Endothelial cell of umbilical vein (primary cell): ENCODE data around the gene SLC35A3. TPM values are rescaled to one million over a fixed set of nuclear protein-coding genes. Genes with fewer than 3 reads are reported as not detected.

Experiments
- BruUV-seq: library from RNA; stranded (reverse); fragments of 400-500 nt; replicated peaks from 2 replicates; lab custom pipeline; 2021; lab: Mats Ljungman, UMichigan
- CTCF ChIA-PET: fragments of 300-600, 350-600 bp; sonication (Branson Sonifier 250); formaldehyde crosslinking; loops from one replicate; lab custom pipeline; 2021; ENCODE audit warnings: antibody characterized with exemption, inconsistent platforms; lab: Charles Lee
- POLR2A ChIA-PET: fragments of 300-600, 350-600 bp; sonication (Branson Sonifier 250); formaldehyde crosslinking; loops from one replicate; lab custom pipeline; 2021; ENCODE audit warnings: antibody characterized with exemption, inconsistent platforms; lab: Charles Lee
- DNase-seq: peaks from one replicate; pipeline ENCODE4 v3.0.0-alpha.2; 2011; ENCODE audit warnings: low read depth, low spot score
- FAIRE-seq: peaks from 2 replicates; lab custom pipeline; 2011; peaks lifted over from hg19 to GRCh38; lab: Jason Lieb, UNC
- H2AFZ ChIP-seq: 2 replicates; pipeline ENCODE4 v1.6.0; 2012; ENCODE audit warnings: low read depth, low read length, control low read depth, inconsistent platforms
- H3K27ac ChIP-seq: 2 replicates; pipeline ENCODE4 v1.5.1; 2011; ENCODE audit warnings: low read depth, mild to moderate bottlenecking, control low read depth, low read length, moderate library complexity; ENCODE audit not compliant: insufficient read depth
- H3K27me3 ChIP-seq, 2 experiments: 2 replicates each; pipeline versions ENCODE4 v1.6.0 to v1.6.1; 2011; ENCODE audit warnings: low read length in 2 of 2, mixed read lengths in 1 of 2; ENCODE audit not compliant: control insufficient read depth in 2 of 2, insufficient read depth in 2 of 2
- H3K36me3 ChIP-seq, 2 experiments: 2 replicates in 1 of 2; 3 replicates in 1 of 2; pipeline ENCODE4 v1.5.1; 2011; ENCODE audit warnings: low read length in 2 of 2, mild to moderate bottlenecking in 1 of 2, moderate library complexity in 1 of 2; ENCODE audit not compliant: control insufficient read depth in 2 of 2, insufficient read depth in 2 of 2; ENCODE audit errors: extremely low read depth in 1 of 2
- H3K4me1 ChIP-seq: 3 replicates; pipeline ENCODE4 v1.5.1; 2011; ENCODE audit warnings: mild to moderate bottlenecking, low read length; ENCODE audit not compliant: control insufficient read depth, insufficient read depth; ENCODE audit errors: extremely low read depth
- H3K4me2 ChIP-seq: 2 replicates; pipeline ENCODE4 v1.6.1; 2011; ENCODE audit warnings: low read length, control low read depth, mixed read lengths; ENCODE audit not compliant: insufficient read depth
- H3K4me3 ChIP-seq, 3 experiments: fragments of 200-600 bp in 1 of 3; sonication (generic), shearing (Covaris generic) in 1 of 3; replicated peaks in 1 of 3; 2 replicates each; pipeline ENCODE4 v1.5.1; 2011 to 2016; ENCODE audit warnings: control low read depth in 3 of 3, low read length in 3 of 3, mild to moderate bottlenecking in 2 of 3, inconsistent platforms in 1 of 3, low read depth in 1 of 3, moderate library complexity in 1 of 3; ENCODE audit not compliant: insufficient read depth in 1 of 3
- H3K79me2 ChIP-seq: 2 replicates; pipeline ENCODE4 v1.6.0; 2012; ENCODE audit warnings: low read length, inconsistent platforms; ENCODE audit not compliant: control insufficient read depth, insufficient read depth
- H3K9ac ChIP-seq: replicated peaks from 2 replicates; pipeline ENCODE3; 2011; ENCODE audit warnings: low read length, control low read depth; ENCODE audit not compliant: insufficient read depth; ENCODE audit errors: extremely low read depth
- H3K9me1 ChIP-seq: replicated peaks from 3 replicates; pipeline ENCODE4 v1.6.0; 2011; ENCODE audit warnings: mild to moderate bottlenecking, low read length; ENCODE audit not compliant: control insufficient read depth, insufficient read depth; ENCODE audit errors: extremely low read depth
- H3K9me3 ChIP-seq: replicated peaks from 2 replicates; pipeline ENCODE4 v1.5.1; 2012; ENCODE audit warnings: low read length, inconsistent platforms; ENCODE audit not compliant: control insufficient read depth, insufficient read depth
- H4K20me1 ChIP-seq: replicated peaks from 2 replicates; pipeline ENCODE3; 2011; ENCODE audit warnings: mild to moderate bottlenecking, low read length; ENCODE audit not compliant: control insufficient read depth, insufficient read depth; ENCODE audit errors: extremely low read depth
- EZH2 ChIP-seq: IDR thresholded peaks from 2 replicates; pipeline ENCODE4 v1.6.1; 2012; ENCODE audit warnings: borderline replicate concordance, low read depth, mild to moderate bottlenecking, moderate library complexity, low read length, inconsistent platforms; ENCODE audit not compliant: severe bottlenecking
- FOS ChIP-seq: IDR thresholded peaks from 2 replicates; pipeline ENCODE4 v1.6.1; 2011; ENCODE audit warnings: mild to moderate bottlenecking, low read length, moderate library complexity, borderline replicate concordance; ENCODE audit not compliant: insufficient read depth
- GATA2 ChIP-seq: IDR thresholded peaks from 2 replicates; pipeline ENCODE4 v1.7.0; 2011; ENCODE audit warnings: low read depth, mild to moderate bottlenecking, moderate library complexity, mixed read lengths, low read length; ENCODE audit not compliant: insufficient read length, insufficient read depth
- JUN ChIP-seq: IDR thresholded peaks from 2 replicates; pipeline ENCODE4 v1.6.1; 2011; ENCODE audit warnings: borderline replicate concordance, low read depth; ENCODE audit not compliant: insufficient read length, insufficient read depth
- MYC ChIP-seq: IDR thresholded peaks from one replicate; pipeline ENCODE4 v1.6.1; 2011; ENCODE audit warnings: mild to moderate bottlenecking, low read depth, low read length
- POLR2A ChIP-seq: IDR thresholded peaks from 2 replicates; pipeline ENCODE4 v1.6.1; 2012; ENCODE audit warnings: low read depth, mild to moderate bottlenecking, control low read depth, low read length
- POLR2AphosphoS5 ChIP-seq: IDR thresholded peaks from 2 replicates; pipeline ENCODE4 v1.6.1; 2012; ENCODE audit warnings: low read depth, mild to moderate bottlenecking, control low read depth, low read length, moderate library complexity; ENCODE audit not compliant: insufficient read depth
- dilution Hi-C: fragments of 300-500 bp; cut with MboI; formaldehyde crosslinking; loops from one replicate; pipeline ENCODE4 v1.15.0; 2019; ENCODE audit warnings: low sequenced_read_pairs; ENCODE audit not compliant: extremely low pct_ligation_motif_present
- intact Hi-C: fragments of 100-400 bp; cut with micrococcal nuclease; formaldehyde crosslinking; loops from one replicate; pipeline ENCODE4 v1.10.0; 2022
- polyA plus RNA-seq, 4 experiments: library from polyadenylated mRNA; depleted of rRNA in 3 of 4; stranded (reverse) in 3 of 4; unstranded in 1 of 4; fragments of >200 nt; gene quantifications; 2 replicates each; pipeline versions ENCODE4 v1.2.1 to v1.2.3, GENCODE V29; 2011 to 2012; ENCODE audit warnings: missing spikeins in 1 of 4
- total RNA-seq: library from RNA; stranded (reverse); gene quantifications from 2 replicates; pipeline ENCODE4 v1.2.3, GENCODE V29; 2021
- TF ChIP-seq, protein P1 (sequence below), 2 donors: IDR thresholded peaks; 1 replicate in 1 of 2; 2 replicates in 1 of 2; pipeline ENCODE4 v1.5.1; 2011; ENCODE audit warnings: low read length in 2 of 2, mild to moderate bottlenecking in 2 of 2, moderate library complexity in 2 of 2, control low read depth in 1 of 2, inconsistent platforms in 1 of 2, low read depth in 1 of 2; ENCODE audit not compliant: insufficient read depth in 1 of 2; ENCODE audit errors: extremely low read depth in 1 of 2
- TF ChIP-seq, protein P2 (sequence below): IDR thresholded peaks from 2 replicates; pipeline ENCODE4 v1.6.1; 2011; ENCODE audit not compliant: insufficient read depth, insufficient read length

SLC35A3 gene
- total and polyA plus RNA-seq, 2 donors (not counting 3 experiments of a cell fraction or from before 2014, with no cell fraction given) = 3.6 to 19.0 TPM

DNA sequence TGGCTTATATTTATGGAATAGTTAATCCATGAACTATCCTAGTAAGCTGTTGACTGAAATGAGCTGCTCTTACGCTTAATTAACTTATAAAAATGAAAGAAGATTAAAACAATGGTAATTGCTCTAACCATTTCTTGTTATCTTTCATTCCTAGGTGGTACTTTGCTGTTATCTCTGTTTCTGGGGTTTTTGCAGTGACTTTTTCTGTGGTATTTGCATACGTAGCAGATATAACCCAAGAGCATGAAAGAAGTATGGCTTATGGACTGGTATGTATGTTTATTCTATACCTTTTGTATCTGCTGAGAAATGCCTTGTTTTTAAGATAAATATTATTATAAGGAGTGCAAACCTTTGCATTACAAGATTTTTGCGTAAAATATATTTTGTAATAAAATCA, 91.9 kb downstream of the SLC35A3 start:
- peaks cover 15% of the 10 kb centered on the region for H3K79me2 ChIP-seq
- H3K27ac ChIP-seq = no peak overlapping the region
- intact Hi-C loops = no loop called here
- no peak overlapping the region for H3K9ac ChIP-seq
- no peaks in the 10 kb centered on the region for H3K9me1 ChIP-seq
- no peaks in the 10 kb centered on the region for H3K27me3 ChIP-seq
- ChIA-PET POLR2A (no interaction called here), CTCF (interaction anchor here (0.6 kb wide), 1 partner anchor 134 kb away, joined by 3 read pairs; no protein-coding TSS in a partner anchor)
- no TSS peak for BruUV-seq
- dilution Hi-C loops = no loop called here
- H2AFZ ChIP-seq = no peak overlapping the region
- DNase-seq = no peak
- no peak for FAIRE-seq
- no peaks in the 10 kb centered on the region for H4K20me1 ChIP-seq
- no peak overlapping the region for H3K4me3 ChIP-seq
- TF ChIP-seq, protein P1, sequence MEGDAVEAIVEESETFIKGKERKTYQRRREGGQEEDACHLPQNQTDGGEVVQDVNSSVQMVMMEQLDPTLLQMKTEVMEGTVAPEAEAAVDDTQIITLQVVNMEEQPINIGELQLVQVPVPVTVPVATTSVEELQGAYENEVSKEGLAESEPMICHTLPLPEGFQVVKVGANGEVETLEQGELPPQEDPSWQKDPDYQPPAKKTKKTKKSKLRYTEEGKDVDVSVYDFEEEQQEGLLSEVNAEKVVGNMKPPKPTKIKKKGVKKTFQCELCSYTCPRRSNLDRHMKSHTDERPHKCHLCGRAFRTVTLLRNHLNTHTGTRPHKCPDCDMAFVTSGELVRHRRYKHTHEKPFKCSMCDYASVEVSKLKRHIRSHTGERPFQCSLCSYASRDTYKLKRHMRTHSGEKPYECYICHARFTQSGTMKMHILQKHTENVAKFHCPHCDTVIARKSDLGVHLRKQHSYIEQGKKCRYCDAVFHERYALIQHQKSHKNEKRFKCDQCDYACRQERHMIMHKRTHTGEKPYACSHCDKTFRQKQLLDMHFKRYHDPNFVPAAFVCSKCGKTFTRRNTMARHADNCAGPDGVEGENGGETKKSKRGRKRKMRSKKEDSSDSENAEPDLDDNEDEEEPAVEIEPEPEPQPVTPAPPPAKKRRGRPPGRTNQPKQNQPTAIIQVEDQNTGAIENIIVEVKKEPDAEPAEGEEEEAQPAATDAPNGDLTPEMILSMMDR (IDR thresholded peaks at IDR 0.05; ENCODE audit: extremely low read depth in 1 of 2, insufficient read depth in 1 of 2, low read depth in 1 of 2, low read length in 2 of 2) = no peak
- no peak for TF ChIP-seq MYC
- TF ChIP-seq EZH2 = no peak
- no peak for TF ChIP-seq GATA2
- TF ChIP-seq JUN = no peak
- no peak for TF ChIP-seq POLR2AphosphoS5
- no peak for TF ChIP-seq FOS
- TF ChIP-seq, protein P2, sequence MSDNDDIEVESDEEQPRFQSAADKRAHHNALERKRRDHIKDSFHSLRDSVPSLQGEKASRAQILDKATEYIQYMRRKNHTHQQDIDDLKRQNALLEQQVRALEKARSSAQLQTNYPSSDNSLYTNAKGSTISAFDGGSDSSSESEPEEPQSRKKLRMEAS = no peak
- TF ChIP-seq POLR2A = no peak
- no peaks in the 10 kb centered on the region for H3K4me1 ChIP-seq
- no peaks in the 10 kb centered on the region for H3K9me3 ChIP-seq
- H3K36me3 ChIP-seq = peaks cover 6 to 20% of the 10 kb centered on the region in 2 experiments
- H3K4me2 ChIP-seq = no peak overlapping the region
